H9 (cell line): Measurements from ENCODE around the gene SAMHD1. TPM values are rescaled to one million over a fixed set of nuclear protein-coding genes. Genes with fewer than 3 reads are reported as not detected.

ENCODE experiments used
- DNase-seq: peaks from one replicate; pipeline ENCODE4 v3.0.0-alpha.2; 2017
- H2AFZ ChIP-seq: one replicate; pipeline ENCODE4 v1.6.1; 2013; ENCODE audit warnings: mild to moderate bottlenecking, low read length, control low read depth, moderate library complexity
- H2AK5ac ChIP-seq: 2 replicates; pipeline ENCODE4 v1.6.1; 2013; ENCODE audit warnings: low read length, control low read depth, mixed read lengths; ENCODE audit not compliant: insufficient read length
- H2BK120ac ChIP-seq: one replicate; pipeline ENCODE4 v1.6.1; 2013; ENCODE audit warnings: low read depth, mild to moderate bottlenecking, low read length, control low read depth, inconsistent platforms; ENCODE audit not compliant: poor library complexity, severe bottlenecking
- H2BK12ac ChIP-seq: 2 replicates; pipeline ENCODE4 v1.6.1; 2013; ENCODE audit warnings: low read length, control low read depth, mixed read lengths, low read depth; ENCODE audit not compliant: insufficient read length
- H2BK15ac ChIP-seq: 2 replicates; pipeline ENCODE4 v1.6.1; 2013; ENCODE audit warnings: low read depth, low read length, control low read depth
- H2BK20ac ChIP-seq: one replicate; pipeline ENCODE4 v1.6.1; 2013; ENCODE audit warnings: low read depth, mild to moderate bottlenecking, low read length, control low read depth, inconsistent platforms; ENCODE audit not compliant: poor library complexity, severe bottlenecking
- H2BK5ac ChIP-seq: 2 replicates; pipeline ENCODE4 v1.6.1; 2013; ENCODE audit warnings: low read length, control low read depth, mixed read lengths; ENCODE audit not compliant: insufficient read length
- H3K14ac ChIP-seq: 2 replicates; pipeline ENCODE4 v1.6.1; 2013; ENCODE audit warnings: low read length, control low read depth; ENCODE audit not compliant: insufficient read depth
- H3K18ac ChIP-seq: 2 replicates; pipeline ENCODE4 v1.6.1; 2013; ENCODE audit warnings: low read depth, mild to moderate bottlenecking, mixed read lengths, low read length, control low read depth; ENCODE audit not compliant: insufficient read length
- H3K23ac ChIP-seq: 2 replicates; pipeline ENCODE4 v1.6.1; 2013; ENCODE audit warnings: low read length, control low read depth, mixed read lengths, low read depth; ENCODE audit not compliant: insufficient read length
- H3K23me2 ChIP-seq: 2 replicates; pipeline ENCODE4 v1.6.1; 2013; ENCODE audit warnings: low read depth, mild to moderate bottlenecking, mixed read lengths, low read length, control low read depth; ENCODE audit not compliant: insufficient read length, poor library complexity, severe bottlenecking
- H3K27ac ChIP-seq: 2 replicates; pipeline ENCODE4 v1.5.1; 2013; ENCODE audit warnings: low read length, control low read depth, mixed read lengths, low read depth; ENCODE audit not compliant: insufficient read length
- H3K27me3 ChIP-seq: 2 replicates; pipeline ENCODE4 v1.6.1; 2013; ENCODE audit warnings: low read length, control low read depth, inconsistent platforms; ENCODE audit not compliant: insufficient read depth
- H3K4ac ChIP-seq: 2 replicates; pipeline ENCODE4 v1.6.1; 2013; ENCODE audit warnings: low read depth, mild to moderate bottlenecking, control low read depth, inconsistent platforms, low read length, moderate library complexity
- H3K4me1 ChIP-seq: 2 replicates; pipeline ENCODE4 v1.6.1; 2013; ENCODE audit warnings: low read length, control low read depth, inconsistent platforms; ENCODE audit not compliant: insufficient read depth
- H3K4me2 ChIP-seq: 2 replicates; pipeline ENCODE4 v1.6.1; 2013; ENCODE audit warnings: low read length, control low read depth, mixed read lengths; ENCODE audit not compliant: insufficient read length, insufficient read depth
- H3K56ac ChIP-seq: 2 replicates; pipeline ENCODE4 v1.6.1; 2013; ENCODE audit warnings: low read depth, mild to moderate bottlenecking, mixed read lengths, low read length, control low read depth; ENCODE audit not compliant: insufficient read length
- H3K79me1 ChIP-seq: 2 replicates; pipeline ENCODE4 v1.6.1; 2013; ENCODE audit warnings: low read depth, mild to moderate bottlenecking, moderate library complexity, low read length, control low read depth, inconsistent platforms; ENCODE audit not compliant: insufficient read depth, poor library complexity, severe bottlenecking
- H3K79me2 ChIP-seq: 2 replicates; pipeline ENCODE4 v1.6.1; 2013; ENCODE audit warnings: low read length, control low read depth, inconsistent platforms; ENCODE audit not compliant: insufficient read depth
- H3K9ac ChIP-seq: 2 replicates; pipeline ENCODE4 v1.6.1; 2013; ENCODE audit warnings: low read length, control low read depth, mixed read lengths; ENCODE audit not compliant: insufficient read length; ENCODE audit errors: extremely low read depth
- H3K9me3 ChIP-seq: one replicate; pipeline ENCODE4 v1.6.1; 2013; ENCODE audit warnings: low read depth, low read length, inconsistent platforms; ENCODE audit not compliant: control insufficient read depth
- H3T11ph ChIP-seq: one replicate; pipeline ENCODE4 v1.6.1; 2013; ENCODE audit warnings: mild to moderate bottlenecking, low read length, control low read depth, inconsistent platforms
- H4K20me1 ChIP-seq: one replicate; pipeline ENCODE4 v1.6.1; 2013; ENCODE audit not compliant: control insufficient read depth, insufficient read length, insufficient read depth
- H4K5ac ChIP-seq: 2 replicates; pipeline ENCODE4 v1.6.1; 2013; ENCODE audit warnings: low read depth, mild to moderate bottlenecking, mixed read lengths, low read length, control low read depth; ENCODE audit not compliant: insufficient read length
- H4K8ac ChIP-seq: replicated peaks from 2 replicates; pipeline ENCODE4 v1.6.1; 2013; ENCODE audit warnings: low read length, control low read depth, mixed read lengths, low read depth; ENCODE audit not compliant: insufficient read length
- H4K91ac ChIP-seq: 2 replicates; pipeline ENCODE4 v1.6.1; 2013; ENCODE audit warnings: low read depth, mild to moderate bottlenecking, moderate library complexity, mixed read lengths, low read length, control low read depth; ENCODE audit not compliant: insufficient read length
- H3K27ac Mint-ChIP-seq, 3 experiments: 2 replicates in 2 of 3; 3 replicates in 1 of 3; pipeline ENCODE4 v1.8.0; 2020 to 2021; ENCODE audit warnings: mixed read lengths in 3 of 3, mild to moderate bottlenecking in 1 of 3, moderate library complexity in 1 of 3
- H3K27me3 Mint-ChIP-seq: 2 replicates; pipeline ENCODE4 v1.8.0; 2021; ENCODE audit warnings: low read depth, mild to moderate bottlenecking, moderate library complexity, mixed read lengths
- H3K36me3 Mint-ChIP-seq, 3 experiments: 2 replicates in 2 of 3; 3 replicates in 1 of 3; pipeline ENCODE4 v1.8.0; 2020 to 2021; ENCODE audit warnings: low read depth in 3 of 3, mixed read lengths in 3 of 3; ENCODE audit not compliant: insufficient read depth in 1 of 3
- H3K4me1 Mint-ChIP-seq, 2 experiments: 2 replicates each; pipeline ENCODE4 v1.8.0; 2020; ENCODE audit warnings: mixed read lengths in 2 of 2
- H3K4me3 Mint-ChIP-seq, 2 experiments: 2 replicates in 1 of 2; 3 replicates in 1 of 2; pipeline ENCODE4 v1.8.0; 2020 to 2021; ENCODE audit warnings: mild to moderate bottlenecking in 2 of 2, mixed read lengths in 2 of 2, moderate library complexity in 1 of 2
- H3K9me3 Mint-ChIP-seq, 2 experiments: 2 replicates in 1 of 2; 3 replicates in 1 of 2; pipeline ENCODE4 v1.8.0; 2020; ENCODE audit warnings: mild to moderate bottlenecking in 2 of 2, mixed read lengths in 2 of 2, moderate library complexity in 1 of 2
- CTCF ChIP-seq: fragments of 200-600 bp; sonication (generic); conservative IDR thresholded peaks from 3 replicates; pipeline ENCODE4 v1.8.0; 2021; ENCODE audit warnings: antibody characterized with exemption, mild to moderate bottlenecking
- WGBS: extraction: QIAGEN DNeasy Blood & Tissue Kit; methylation state at CpG from one replicate; pipeline ENCODE4 v1.1.7; 2013; ENCODE audit warnings: missing lambda C conversion rate, low lambda C conversion rate, mixed read lengths; ENCODE audit not compliant: insufficient read length; ENCODE audit errors: extremely low coverage; 5-methylcytosine and 5-hydroxymethylcytosine counted together
- total RNA-seq: library from RNA; stranded (reverse); gene quantifications from 2 replicates; pipeline ENCODE4 v1.2.1, GENCODE V29; 2021

The SAMHD1 gene
- total RNA-seq, 1 experiment from 2014 or later, result 53.1 TPM

GRCh38 chr20:36873498-36874189, 77.9 kb downstream of the SAMHD1 start:
- no peaks in the 10 kb centered on the region for H3K79me2 ChIP-seq
- no peak overlapping the region for H2AFZ ChIP-seq
- no peak overlapping the region for H3K23ac ChIP-seq
- H2BK120ac ChIP-seq, result no peak overlapping the region
- no peak overlapping the region for H4K8ac ChIP-seq
- no peak overlapping the region for H2AK5ac ChIP-seq
- no peak overlapping the region for H2BK12ac ChIP-seq
- H2BK20ac ChIP-seq, result no peak overlapping the region
- no peaks in the 10 kb centered on the region for H3K4me1 Mint-ChIP-seq
- no peak overlapping the region for H3K56ac ChIP-seq
- H3K18ac ChIP-seq, result no peak overlapping the region
- H3K23me2 ChIP-seq, result no peaks in the 10 kb centered on the region
- H3K27me3 Mint-ChIP-seq, result peaks cover 12% of the 10 kb centered on the region
- no peak overlapping the region for H3T11ph ChIP-seq
- no peak overlapping the region for H3K4me2 ChIP-seq
- no peak overlapping the region for H2BK15ac ChIP-seq
- TF ChIP-seq CTCF, result no peak
- H3K9me3 Mint-ChIP-seq, result no peaks in the 10 kb centered on the region
- no peak overlapping the region for H4K5ac ChIP-seq
- H3K27ac ChIP-seq, result no peak overlapping the region
- H3K36me3 Mint-ChIP-seq, result no peaks in the 10 kb centered on the region
- H4K20me1 ChIP-seq, result no peaks in the 10 kb centered on the region
- H3K4ac ChIP-seq, result no peak overlapping the region
- no peak overlapping the region for H4K91ac ChIP-seq
- no peak overlapping the region for H2BK5ac ChIP-seq
- H3K27ac Mint-ChIP-seq, result no peak overlapping the region
- H3K9ac ChIP-seq, result no peak overlapping the region
- H3K4me3 Mint-ChIP-seq, result no peak overlapping the region
- no peaks in the 10 kb centered on the region for H3K79me1 ChIP-seq
- no peak overlapping the region for H3K14ac ChIP-seq
- H3K27me3 ChIP-seq, result no peaks in the 10 kb centered on the region
- WGBS, result no CpG with 5 or more reads among the region's 13 CpGs
- no peaks in the 10 kb centered on the region for H3K9me3 ChIP-seq
- no peaks in the 10 kb centered on the region for H3K4me1 ChIP-seq
- no peak for DNase-seq
